Subcutaneous abdominal adipose tissue (tissue), 5 donors: ENCODE data around the gene GDPGP1.
"Not testable (repeated sequence)": the region's sequence is repeated elsewhere in the genome, so short reads cannot be mapped to it uniquely, and the experiment has no call there.

Experiments
- H3K27ac ChIP-seq: one replicate; pipeline ENCODE4 v1.7.0; 2013; ENCODE audit warnings: low read depth, mild to moderate bottlenecking, inconsistent platforms, low read length, moderate library complexity
- H3K27me3 ChIP-seq, 5 donors: one replicate each; pipeline ENCODE4 v1.7.0; 2013; ENCODE audit warnings: low read length in 5 of 5, inconsistent platforms in 1 of 5; ENCODE audit not compliant: control insufficient read depth in 5 of 5, insufficient read depth in 4 of 5
- H3K36me3 ChIP-seq, 5 donors: one replicate each; pipeline ENCODE4 v1.7.0; 2013; ENCODE audit warnings: low read length in 5 of 5; ENCODE audit not compliant: control insufficient read depth in 5 of 5, insufficient read depth in 5 of 5
- H3K4me1 ChIP-seq, 5 donors: one replicate each; pipeline ENCODE4 v1.7.0; 2013; ENCODE audit warnings: low read length in 5 of 5, mild to moderate bottlenecking in 3 of 5, moderate library complexity in 1 of 5; ENCODE audit not compliant: control insufficient read depth in 5 of 5, insufficient read depth in 5 of 5
- H3K4me3 ChIP-seq, 5 donors: one replicate each; pipeline ENCODE4 v1.7.0; 2013; ENCODE audit warnings: low read length in 5 of 5, low read depth in 1 of 5
- H3K9ac ChIP-seq, 5 donors: one replicate each; pipeline ENCODE4 v1.7.0; 2013; ENCODE audit warnings: low read length in 5 of 5, mild to moderate bottlenecking in 4 of 5, moderate library complexity in 3 of 5
- H3K9me3 ChIP-seq, 5 donors: one replicate each; pipeline ENCODE4 v1.7.0; 2013; ENCODE audit warnings: low read length in 5 of 5; ENCODE audit not compliant: control insufficient read depth in 5 of 5
- donor health status: healthy.
- donor health status: healthy.
- donor health status: healthy.
- donor health status: healthy.
- donor health status: healthy.

Gene GDPGP1

DNA sequence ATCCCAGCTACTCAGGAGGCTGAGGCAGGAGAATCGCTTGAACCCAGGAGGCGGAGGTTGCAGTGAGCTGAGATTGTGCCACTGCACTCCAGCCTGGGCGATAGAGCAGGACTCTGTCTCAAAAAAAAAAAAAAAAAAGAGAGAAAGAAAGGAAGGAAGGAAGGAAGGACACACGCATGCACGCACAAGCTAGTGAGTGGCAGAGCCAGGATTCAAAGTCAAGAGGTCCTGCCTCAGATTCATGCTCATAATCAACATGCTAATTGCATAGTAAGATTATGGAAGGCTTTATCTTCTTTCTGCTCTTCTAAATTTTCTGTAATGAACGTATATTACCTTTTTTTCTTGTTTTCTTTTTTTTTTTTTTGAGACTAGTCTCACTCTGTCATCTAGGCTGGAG is 26.7 kb downstream of the GDPGP1 start:
- H3K27me3 ChIP-seq, H3K36me3 ChIP-seq, H3K27ac ChIP-seq, H3K4me3 ChIP-seq, H3K9me3 ChIP-seq, H3K9ac ChIP-seq: not testable (repeated sequence)
- peaks cover 4 to 32% (median 30%) of the 10 kb centered on the region in 5 donors for H3K4me1 ChIP-seq

DNA sequence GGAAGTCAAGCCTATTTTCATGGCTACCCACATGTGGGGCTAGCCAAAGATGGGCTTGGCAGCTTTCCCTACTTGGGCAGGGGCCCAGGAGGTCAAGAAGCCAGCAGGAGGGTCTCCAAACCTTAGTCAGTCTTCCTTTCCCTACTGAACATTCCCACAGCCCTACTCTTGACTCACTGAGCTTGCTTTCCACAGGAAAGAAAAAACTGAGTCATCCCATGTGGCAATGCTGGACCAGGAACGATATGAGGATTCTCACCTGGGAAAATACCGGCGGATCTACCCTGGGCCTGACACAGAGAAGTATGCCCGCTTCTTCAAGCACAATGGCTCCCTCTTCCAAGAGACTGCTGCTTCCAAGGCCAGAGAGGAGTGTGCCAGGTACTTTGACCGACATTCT is 27.8 kb downstream of the GDPGP1 start:
- peak overlapping the region; percentile 59 for H3K27ac ChIP-seq
- no peaks in the 10 kb centered on the region for H3K36me3 ChIP-seq
- H3K4me3 ChIP-seq, result no peak overlapping the region
- H3K9me3 ChIP-seq, result no peaks in the 10 kb centered on the region
- no peaks in the 10 kb centered on the region for H3K27me3 ChIP-seq
- peaks cover 6 to 41% (median 40%) of the 10 kb centered on the region in 5 donors for H3K4me1 ChIP-seq
- H3K9ac ChIP-seq, result no peak overlapping the region

DNA sequence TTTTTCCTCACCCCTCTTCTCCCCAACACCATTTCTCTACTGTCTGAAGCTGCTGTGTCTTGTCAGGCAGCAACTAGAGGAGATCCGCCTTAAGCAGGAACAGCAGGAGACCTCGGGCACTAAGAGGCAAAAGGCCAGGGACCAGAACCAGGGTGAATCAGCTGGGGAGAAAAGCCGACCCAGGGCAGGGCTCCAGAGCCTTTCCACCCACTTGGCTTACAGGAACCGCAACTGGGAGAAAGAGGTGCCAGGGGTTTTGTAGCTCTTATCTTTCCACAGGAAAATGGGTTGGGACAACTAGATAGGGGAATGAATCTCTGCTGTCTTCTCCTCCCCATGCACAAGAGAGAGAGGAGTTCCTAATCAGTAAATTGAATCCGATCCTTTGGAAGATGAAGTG is 28.4 kb downstream of the GDPGP1 start:
- Histone ChIP-seq H3K9me3 (no peaks in the 10 kb centered on the region), H3K9ac (peak overlapping the region in 1 of 5 donors; percentile 24), H3K27me3 (no peaks in the 10 kb centered on the region), H3K4me1 (peaks cover 9 to 47% (median 46%) of the 10 kb centered on the region in 5 donors), H3K36me3 (peaks cover 0 to under 1% (median 0%) of the 10 kb centered on the region in 5 donors), H3K4me3 (no peak overlapping the region), H3K27ac (peak overlapping the region; percentile 59)

DNA sequence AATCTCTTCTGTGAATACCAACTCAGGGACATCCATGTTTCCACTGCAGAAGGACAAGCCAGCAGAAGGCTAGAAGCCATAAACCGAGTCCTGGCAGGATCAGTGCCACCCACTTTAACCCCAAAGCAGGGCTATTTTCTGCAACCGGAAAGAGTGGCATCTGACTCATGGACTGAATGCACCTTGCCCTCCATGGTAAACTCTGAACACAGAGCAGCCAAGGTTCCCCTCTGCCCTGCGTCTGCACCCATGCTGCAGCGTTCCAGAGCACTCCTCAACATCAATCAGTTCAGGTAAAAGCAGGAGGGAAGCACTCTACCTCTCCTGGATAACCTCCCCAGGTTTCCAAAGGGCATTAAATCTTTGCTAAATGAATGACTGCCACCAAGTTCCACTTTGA is 30.7 kb downstream of the GDPGP1 start:
- Histone ChIP-seq H3K9ac (peak overlapping the region; percentile 77 to 98 (median 93)), H3K4me3 (peak overlapping the region; percentile 89 to 98 (median 90)), H3K27ac (peak overlapping the region; percentile 98), H3K27me3 (no peaks in the 10 kb centered on the region), H3K36me3 (peaks cover 0 to 9% (median 5%) of the 10 kb centered on the region in 5 donors), H3K4me1 (peaks cover 9 to 64% (median 58%) of the 10 kb centered on the region in 5 donors), H3K9me3 (no peaks in the 10 kb centered on the region)

DNA sequence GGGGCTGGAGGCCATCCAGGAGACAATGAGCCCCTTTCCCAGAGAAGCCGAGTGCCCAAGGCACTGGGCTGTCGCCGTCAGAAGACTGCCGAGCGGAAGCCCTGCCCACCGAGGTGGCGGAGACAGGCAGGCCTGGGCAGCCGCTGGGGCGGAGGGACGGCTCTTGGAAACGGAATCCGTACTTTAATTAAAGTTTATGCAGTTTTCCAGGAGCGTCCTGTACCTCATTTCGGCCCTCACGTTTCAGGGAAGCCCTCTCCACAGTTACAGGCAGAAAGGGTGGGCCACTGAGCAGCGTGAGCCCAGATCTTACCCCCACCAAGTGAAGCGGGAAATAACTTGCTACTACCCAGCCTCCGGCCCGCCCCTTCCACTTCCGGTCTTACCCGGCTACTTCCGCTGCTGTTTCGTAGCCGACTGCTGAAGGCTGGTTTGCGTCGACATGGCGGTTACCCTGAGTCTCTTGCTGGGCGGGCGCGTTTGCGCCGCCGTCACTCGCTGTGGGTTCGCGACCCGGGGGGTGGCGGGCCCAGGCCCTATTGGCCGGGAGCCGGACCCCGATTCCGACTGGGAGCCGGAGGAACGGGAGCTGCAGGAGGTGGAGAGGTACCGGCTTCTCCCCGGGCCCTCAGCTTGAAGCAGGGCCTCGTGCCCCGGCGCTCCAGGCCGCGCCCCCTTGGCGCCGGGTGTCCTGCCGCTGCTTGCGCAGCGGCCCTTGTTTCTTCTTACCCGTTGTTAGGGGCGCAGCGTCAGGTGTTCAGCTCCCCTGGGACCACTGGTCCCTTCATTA is 31.5 kb downstream of the GDPGP1 start, which contains the start of gene NGRN:
TSS of gene NGRN (plus strand) at position 402 of the 790 bp plus-strand sequence. CDS start at position 443, 41 bp downstream.
- H3K27ac ChIP-seq, result peak within 1 kb of the TSS; percentile 98
- peaks cover 12 to 65% (median 58%) of the 10 kb centered on the region in 5 donors for H3K4me1 ChIP-seq
- no peaks in the 10 kb centered on the region for H3K27me3 ChIP-seq
- peak within 1 kb of the TSS; percentile 89 to 98 (median 91) for H3K4me3 ChIP-seq
- no peaks in the 10 kb centered on the region for H3K9me3 ChIP-seq
- peaks cover 3 to 17% (median 12%) of the 10 kb centered on the region in 5 donors for H3K36me3 ChIP-seq
- H3K9ac ChIP-seq, result peak within 1 kb of the TSS; percentile 87 to 98 (median 93)

DNA sequence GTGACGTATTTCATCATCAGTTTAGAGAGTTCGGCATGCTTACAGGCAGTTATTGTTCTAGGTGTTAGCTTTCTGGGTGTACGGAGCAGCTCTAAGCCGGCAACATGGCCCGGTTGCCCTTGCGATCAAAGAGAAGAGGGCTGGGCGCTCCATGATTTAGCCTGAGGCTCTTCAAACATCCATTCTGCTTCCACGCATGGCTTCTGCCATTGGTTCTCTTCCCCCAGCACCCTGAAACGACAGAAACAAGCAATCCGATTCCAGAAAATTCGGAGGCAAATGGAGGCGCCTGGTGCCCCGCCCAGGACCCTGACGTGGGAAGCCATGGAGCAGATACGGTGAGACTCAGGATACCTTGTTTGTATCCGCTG is 32.0 kb downstream of the GDPGP1 start:
- Histone ChIP-seq H3K27me3 (no peaks in the 10 kb centered on the region), H3K27ac (peak overlapping the region; percentile 98), H3K4me3 (peak overlapping the region; percentile 89 to 98 (median 91)), H3K9ac (peak overlapping the region; percentile 87 to 98 (median 93)), H3K4me1 (peaks cover 12 to 66% (median 59%) of the 10 kb centered on the region in 5 donors), H3K9me3 (no peaks in the 10 kb centered on the region), H3K36me3 (peaks cover 5 to 22% (median 17%) of the 10 kb centered on the region in 5 donors)

DNA sequence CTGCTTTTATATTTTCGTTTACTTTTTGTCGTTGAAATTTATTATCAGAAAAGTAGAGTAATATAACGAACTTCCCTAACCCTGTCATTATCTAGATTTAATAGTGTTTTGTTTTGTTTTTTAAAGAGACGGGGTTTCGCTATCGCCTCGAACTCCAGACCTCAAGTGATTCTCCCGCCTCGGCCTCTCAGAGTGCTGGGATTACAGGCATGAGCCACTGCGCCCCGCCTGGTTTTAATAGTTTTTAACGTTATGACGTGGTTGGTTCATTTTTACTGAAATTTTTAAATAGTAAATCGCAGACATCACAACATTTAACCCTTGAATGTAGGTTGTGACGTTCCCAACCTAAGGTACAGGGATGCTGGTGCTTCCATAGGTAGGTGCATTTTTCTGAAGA is 32.5 kb downstream of the GDPGP1 start:
- no peaks in the 10 kb centered on the region for H3K27me3 ChIP-seq
- peak overlapping the region; percentile 98 for H3K27ac ChIP-seq
- peaks cover 5 to 27% (median 21%) of the 10 kb centered on the region in 5 donors for H3K36me3 ChIP-seq
- peak overlapping the region; percentile 87 to 98 (median 93) for H3K9ac ChIP-seq
- H3K4me3 ChIP-seq, result peak overlapping the region; percentile 89 to 98 (median 91)
- peaks cover 12 to 69% (median 62%) of the 10 kb centered on the region in 5 donors for H3K4me1 ChIP-seq
- no peaks in the 10 kb centered on the region for H3K9me3 ChIP-seq

DNA sequence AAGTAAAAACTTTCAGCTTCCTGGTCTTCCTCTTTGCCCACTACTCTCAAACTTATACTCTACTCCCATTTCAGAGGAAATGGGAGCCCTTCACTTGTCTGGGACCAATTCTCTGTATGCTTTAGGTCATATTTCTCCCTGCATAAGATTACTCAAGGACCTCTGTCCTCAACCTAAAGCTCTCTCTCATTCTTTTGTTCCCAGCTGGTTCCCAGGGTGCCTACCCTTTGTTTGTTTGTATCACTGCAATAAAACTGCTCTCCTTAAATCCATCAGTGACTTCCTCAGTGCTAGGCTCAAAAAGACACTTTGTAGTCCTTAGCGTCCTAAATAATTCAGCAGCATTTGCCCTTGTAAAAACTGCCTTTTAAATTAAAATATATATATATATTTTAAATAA is 34.4 kb downstream of the GDPGP1 start:
- Histone ChIP-seq H3K4me3 (no peak overlapping the region), H3K9ac (no peak overlapping the region), H3K36me3 (peaks cover 14 to 46% (median 30%) of the 10 kb centered on the region in 5 donors), H3K27ac (no peak overlapping the region), H3K27me3 (no peaks in the 10 kb centered on the region), H3K9me3 (no peaks in the 10 kb centered on the region), H3K4me1 (peaks cover 12 to 64% (median 53%) of the 10 kb centered on the region in 5 donors)

DNA sequence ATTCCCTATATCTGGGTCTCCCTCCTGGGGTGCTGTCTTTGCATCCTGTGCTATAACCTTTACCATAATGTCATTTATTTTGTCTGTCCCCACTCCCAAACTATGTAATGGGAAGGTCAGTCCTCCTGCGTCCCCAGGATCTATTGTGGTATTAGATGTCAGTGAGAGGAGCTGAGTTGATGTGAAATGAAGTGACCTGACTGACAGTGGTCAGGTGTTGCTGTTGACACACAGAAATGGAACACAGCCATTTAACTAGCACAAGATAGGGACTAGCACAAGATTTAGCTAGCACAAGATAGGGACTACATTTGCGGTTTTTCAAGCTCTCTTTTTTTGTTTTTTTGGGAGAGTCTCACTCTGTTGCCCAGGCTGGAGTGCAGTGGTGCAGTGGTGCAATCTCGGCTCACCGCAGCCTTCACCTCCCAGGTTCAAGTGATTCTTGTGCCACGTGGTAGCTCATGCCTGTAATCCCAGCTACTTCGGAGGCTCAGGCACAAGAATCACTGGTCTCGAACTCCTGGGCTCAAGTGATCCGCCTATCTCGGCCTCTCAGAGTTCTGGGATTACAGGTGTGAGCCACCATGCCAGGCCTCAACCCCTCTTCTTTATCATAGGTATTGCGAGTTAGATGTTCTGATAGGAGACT is 36.6 kb downstream of the GDPGP1 start:
- Histone ChIP-seq H3K9ac (no peak overlapping the region), H3K4me1 (peaks cover 8 to 50% (median 37%) of the 10 kb centered on the region in 5 donors), H3K9me3 (no peaks in the 10 kb centered on the region), H3K4me3 (no peak overlapping the region), H3K27ac (no peak overlapping the region), H3K27me3 (no peaks in the 10 kb centered on the region), H3K36me3 (peaks cover 14 to 56% (median 34%) of the 10 kb centered on the region in 5 donors)
